ENCODE data around the gene CSF2. TPM values are rescaled to one million over a fixed set of nuclear protein-coding genes. Genes with fewer than 3 reads are reported as not detected.

The CSF2 gene
- total RNA-seq, 1 donor from 2014 or later = 0.20 TPM

- no peak for DNase-seq (ENCODE audit: low read depth in 2 of 2)
Measured at GRCh38 chr5:132067941-132068808, 5.4 kb upstream of the CSF2 start.

- no peak for DNase-seq (ENCODE audit: low read depth in 2 of 2)
Measured at GRCh38 chr5:132069561-132069960, 4.0 kb upstream of the CSF2 start.

GRCh38 chr5:132069994-132070393, 3.6 kb upstream of the CSF2 start:
- no peak for DNase-seq (ENCODE audit: low read depth in 2 of 2)

GRCh38 chr5:132070460-132071337, 2.9 kb upstream of the CSF2 start:
- peak; percentile 55 to 61 for DNase-seq (ENCODE audit: low read depth in 2 of 2)

GRCh38 chr5:132071338-132071707, 2.3 kb upstream of the CSF2 start:
- DNase-seq (ENCODE audit: low read depth in 2 of 2) = no peak

- DNase-seq (ENCODE audit: low read depth in 2 of 2) = no peak
Measured at GRCh38 chr5:132072070-132072469, 1.5 kb upstream of the CSF2 start.

GRCh38 chr5:132072528-132072927, 1.1 kb upstream of the CSF2 start:
- DNase-seq (ENCODE audit: low read depth in 2 of 2) = no peak

- DNase-seq (ENCODE audit: low read depth in 2 of 2) = no peak
Measured at GRCh38 chr5:132074091-132074771, 642 bp downstream of the CSF2 start.

- DNase-seq (ENCODE audit: low read depth in 2 of 2) = no peak
Measured at GRCh38 chr5:132074772-132075718, 1.5 kb downstream of the CSF2 start.

GRCh38 chr5:132075719-132076077, 2.1 kb downstream of the CSF2 start:
- no peak for DNase-seq (ENCODE audit: low read depth in 2 of 2)

- DNase-seq (ENCODE audit: low read depth in 2 of 2) = no peak
Measured at GRCh38 chr5:132076202-132076830, 2.7 kb downstream of the CSF2 start.

- no peak for DNase-seq (ENCODE audit: low read depth in 2 of 2)
Measured at GRCh38 chr5:132076983-132077382, 3.4 kb downstream of the CSF2 start.

GRCh38 chr5:132079081-132079480, 5.5 kb downstream of the CSF2 start:
- no peak for DNase-seq (ENCODE audit: low read depth in 2 of 2)

- DNase-seq (ENCODE audit: low read depth in 2 of 2) = no peak
Measured at GRCh38 chr5:132079619-132080018, 6.0 kb downstream of the CSF2 start.

- no peak for DNase-seq (ENCODE audit: low read depth in 2 of 2)
Measured at GRCh38 chr5:132080595-132080994, 7.0 kb downstream of the CSF2 start.

GRCh38 chr5:132081458-132081857, 7.9 kb downstream of the CSF2 start:
- DNase-seq (ENCODE audit: low read depth in 2 of 2) = no peak

GRCh38 chr5:132082329-132083023, 8.9 kb downstream of the CSF2 start:
- DNase-seq (ENCODE audit: low read depth in 2 of 2) = no peak

GRCh38 chr5:132083071-132083678, 9.6 kb downstream of the CSF2 start:
- no peak for DNase-seq (ENCODE audit: low read depth in 2 of 2)

GRCh38 chr5:132085686-132086085, 12.1 kb downstream of the CSF2 start:
- DNase-seq (ENCODE audit: low read depth in 2 of 2) = no peak
